Measurements from ENCODE around the gene OR4C6.
A peak's percentile ranks its signal among the peaks of the same experiment; 100 is the strongest.

The OR4C6 gene

GRCh38 chr11:55661901-55662300 is at the start of gene OR4C6:
OR4C6 (plus strand) TSS chr11:55662201; CDS start chr11:55665167, 2,966 bp downstream.
- no peak for DNase-seq

GRCh38 chr11:55624531-55624930 is 37.5 kb upstream of the OR4C6 start:
- no peak for DNase-seq

- DNase-seq: no peak
Measured at GRCh38 chr11:55634813-55635212, 27.2 kb upstream of the OR4C6 start, which contains the start of gene OR4P4. OR4P4 (plus strand) TSS chr11:55635113.

GRCh38 chr11:55648027-55648426 is 14.0 kb upstream of the OR4C6 start, which contains the start of gene OR4S2:
OR4S2 (plus strand) TSS chr11:55648327; CDS start chr11:55650904, 2,577 bp downstream.
- no peak for DNase-seq

- no peak for DNase-seq
Measured at GRCh38 chr11:55652560-55652959, 9.4 kb upstream of the OR4C6 start.

- DNase-seq: no peak
Measured at GRCh38 chr11:55655096-55655495, 6.9 kb upstream of the OR4C6 start.

- DNase-seq: no peak
Measured at GRCh38 chr11:55658031-55658573, 3.9 kb upstream of the OR4C6 start.

- no peak for DNase-seq
Measured at GRCh38 chr11:55658608-55659007, 3.4 kb upstream of the OR4C6 start.

GRCh38 chr11:55669376-55669775 is 7.4 kb downstream of the OR4C6 start:
- no peak for DNase-seq

GRCh38 chr11:55673860-55674259 is 11.9 kb downstream of the OR4C6 start:
- no peak for DNase-seq

GRCh38 chr11:55697817-55698216 is 35.8 kb downstream of the OR4C6 start:
- no peak for DNase-seq

- no peak for DNase-seq
Measured at GRCh38 chr11:55701429-55701828, 39.4 kb downstream of the OR4C6 start.

- peak; percentile 15 for DNase-seq
Measured at GRCh38 chr11:55707029-55707428, 45.0 kb downstream of the OR4C6 start.

- DNase-seq: no peak
Measured at GRCh38 chr11:55714982-55715888, 53.2 kb downstream of the OR4C6 start.

Measured in NCI-H1694 treated with DMSO at 0.1 percent for 48 hours (cell line).